GM18507 (cell line): ENCODE measurements around the gene SNAPIN.
"Not testable (repeated sequence)": the region's sequence is repeated elsewhere in the genome, so short reads cannot be mapped to it uniquely, and the experiment has no call there.

ENCODE experiments used
- DNase-seq: peaks from one replicate; pipeline ENCODE4 v3.0.0; 2011; ENCODE audit warnings: low read depth; ENCODE audit not compliant: insufficient read length; ENCODE audit errors: extremely low spot score
- FAIRE-seq: peaks from 2 replicates; lab custom pipeline; 2011; peaks lifted over from hg19 to GRCh38; lab: Jason Lieb, UNC

The SNAPIN gene

GRCh38 chr1:153626477-153626903 lies 32.0 kb upstream of the SNAPIN start:
- FAIRE-seq (no peak), DNase-seq (no peak)

GRCh38 chr1:153626904-153627714 lies 31.4 kb upstream of the SNAPIN start, which contains the start of gene S100A13:
TSS of gene S100A13 (minus strand) at chr1:153627505. CDS start at chr1:153626472, 1,033 bp downstream.
- FAIRE-seq (no peak), DNase-seq (no peak)

GRCh38 chr1:153627715-153628626 lies 30.5 kb upstream of the SNAPIN start, which contains the start of gene S100A1:
TSS of gene S100A1 (plus strand) at chr1:153628434. CDS start at chr1:153630522, 2,088 bp downstream.
- DNase-seq (no peak), FAIRE-seq (no peak)

GRCh38 chr1:153628638-153629342 lies 29.7 kb upstream of the SNAPIN start:
- FAIRE-seq: no peak
- DNase-seq: no peak

- DNase-seq: no peak
Measured at GRCh38 chr1:153629343-153629665, 29.2 kb upstream of the SNAPIN start.

GRCh38 chr1:153629971-153630370 lies 28.5 kb upstream of the SNAPIN start:
- no peak for FAIRE-seq
- DNase-seq: no peak

More at GRCh38 chr1:153629343-153629665, 29.2 kb upstream of the SNAPIN start:
- no peak for FAIRE-seq

GRCh38 chr1:153630384-153630783 lies 28.1 kb upstream of the SNAPIN start:
- no peak for FAIRE-seq
- DNase-seq: no peak

- DNase-seq (no peak), FAIRE-seq (no peak)
Measured at GRCh38 chr1:153631047-153632022, 27.2 kb upstream of the SNAPIN start.

- no peak for FAIRE-seq
- DNase-seq: no peak
Measured at GRCh38 chr1:153633161-153633753, 25.2 kb upstream of the SNAPIN start.

GRCh38 chr1:153633754-153634665 lies 24.5 kb upstream of the SNAPIN start, which contains the start of gene CHTOP:
TSS of gene CHTOP (plus strand) at chr1:153634066. CDS start at chr1:153636589, 2,523 bp downstream.
- DNase-seq: peak; percentile 95
- peak; percentile 97 for FAIRE-seq

GRCh38 chr1:153635872-153636271 lies 22.6 kb upstream of the SNAPIN start:
- DNase-seq (no peak), FAIRE-seq (no peak)

- FAIRE-seq (no peak), DNase-seq (no peak)
Measured at GRCh38 chr1:153636312-153636711, 22.2 kb upstream of the SNAPIN start.

GRCh38 chr1:153638261-153638660 lies 20.2 kb upstream of the SNAPIN start:
- DNase-seq (no peak), FAIRE-seq (no peak)

- DNase-seq (no peak), FAIRE-seq (no peak)
Measured at GRCh38 chr1:153639280-153639679, 19.2 kb upstream of the SNAPIN start.

GRCh38 chr1:153640213-153640612 lies 18.3 kb upstream of the SNAPIN start:
- not testable (repeated sequence) for FAIRE-seq, DNase-seq

GRCh38 chr1:153640861-153641260 lies 17.6 kb upstream of the SNAPIN start:
- DNase-seq (no peak), FAIRE-seq (no peak)

GRCh38 chr1:153642161-153642560 lies 16.3 kb upstream of the SNAPIN start:
- FAIRE-seq (no peak), DNase-seq (no peak)
